Ovary (tissue), 9 donors: ENCODE measurements around the gene ASB11. TPM values are rescaled to one million over a fixed set of nuclear protein-coding genes. Genes with fewer than 3 reads are reported as not detected.

Experiments
- DNase-seq, 5 donors: peaks; one replicate each; pipeline ENCODE4 v3.0.0-alpha.2; 2019 to 2020
- H3K27ac ChIP-seq, 2 donors: fragments of 200-600 bp; one replicate each; pipeline versions ENCODE4 v1.5.1 to v1.8.0; 2019 to 2022
- H3K27me3 ChIP-seq: fragments of 200-600 bp; one replicate; pipeline ENCODE4 v1.8.0; 2022
- H3K36me3 ChIP-seq: fragments of 200-600 bp; sonication (generic); one replicate; pipeline ENCODE4 v1.5.1; 2019
- H3K4me1 ChIP-seq: one replicate; pipeline ENCODE4 v1.8.1; 2013; ENCODE audit warnings: mild to moderate bottlenecking, moderate library complexity; ENCODE audit not compliant: insufficient read depth
- H3K4me3 ChIP-seq: fragments of 200-600 bp; sonication (generic); one replicate; pipeline ENCODE4 v1.5.1; 2017
- H3K9me3 ChIP-seq, 2 donors: fragments of 200-600 bp in 1 of 2; sonication (generic) in 1 of 2; one replicate each; pipeline versions ENCODE4 v1.5.1 to v1.8.1; 2013 to 2019; ENCODE audit warnings: mild to moderate bottlenecking in 1 of 2, moderate library complexity in 1 of 2
- EP300 ChIP-seq: sonication (generic); formaldehyde crosslinking; IDR thresholded peaks from one replicate; pipeline ENCODE4 v1.6.1; 2017; ENCODE audit warnings: antibody characterized with exemption
- POLR2A ChIP-seq: fragments of 450-650 bp; IDR thresholded peaks from one replicate; pipeline ENCODE4 v1.6.1; 2017; ENCODE audit warnings: antibody characterized with exemption, mild to moderate bottlenecking, moderate library complexity
- WGBS, 3 donors: extraction: QIAGEN DNeasy Blood & Tissue Kit in 1 of 3; methylation state at CpG; one replicate each; pipeline versions ENCODE4 v1.1.5 to v1.1.7; 2013 to 2017; 5-methylcytosine and 5-hydroxymethylcytosine counted together
- intact Hi-C, 4 donors: fragments of 100-400 bp; cut with DNase I; formaldehyde crosslinking; loops; one replicate each; pipeline versions ENCODE4 v1.11.0 to v1.15.1; 2022 to 2023
- polyA plus RNA-seq, 2 donors: library from polyadenylated mRNA; stranded (reverse); fragments of 200-250 nt in 1 of 2; fragments of 350-450 nt in 1 of 2; fragmentation: Illumina TruSeq in 1 of 2; extraction: RNeasy Lipid Tissue Mini Kit (QIAGEN cat#74804) in 1 of 2; gene quantifications; one replicate each; pipeline ENCODE4 v1.2.3, GENCODE V29; 2013 to 2014
- total RNA-seq, 7 donors: library from RNA; depleted of rRNA in 2 of 7; stranded (reverse); fragments of >200 nt in 2 of 7; fragmentation: NEBNext Ultra II Directional in 3 of 7; extraction: Animal tissue kit (Norgen Biotek cat#: 25700) in 3 of 7; gene quantifications; one replicate each; pipeline versions ENCODE4 v1.1.0 to v1.2.4, GENCODE V29; 2016 to 2023
- TF ChIP-seq, protein P1 (sequence below), 3 donors: fragments of 450-650 bp in 2 of 3; fragments of 200-600 bp in 1 of 3; IDR thresholded peaks; one replicate each; pipeline versions ENCODE4 v1.5.1 to v1.8.0; 2016 to 2022; ENCODE audit warnings: antibody characterized with exemption in 3 of 3, mild to moderate bottlenecking in 1 of 3
- donor health status: DM: no; HTN: no; CAD: no; lungs with moderate emphysema.
- donor health status: DM: no; HTN: no; CAD: no.
- donor health status: Bipolar disorder and iron deficiency.
- donor health status: DM: yes; HTN: yes; CAD: no.
- donor health status: DM: no; HTN: no; CAD: no.
- donor health status: DM: yes; HTN: yes; CAD: no.

ASB11 gene
- total and polyA plus RNA-seq, 9 donors, result 0.06 to 0.08 TPM; not detected in 7

DNA sequence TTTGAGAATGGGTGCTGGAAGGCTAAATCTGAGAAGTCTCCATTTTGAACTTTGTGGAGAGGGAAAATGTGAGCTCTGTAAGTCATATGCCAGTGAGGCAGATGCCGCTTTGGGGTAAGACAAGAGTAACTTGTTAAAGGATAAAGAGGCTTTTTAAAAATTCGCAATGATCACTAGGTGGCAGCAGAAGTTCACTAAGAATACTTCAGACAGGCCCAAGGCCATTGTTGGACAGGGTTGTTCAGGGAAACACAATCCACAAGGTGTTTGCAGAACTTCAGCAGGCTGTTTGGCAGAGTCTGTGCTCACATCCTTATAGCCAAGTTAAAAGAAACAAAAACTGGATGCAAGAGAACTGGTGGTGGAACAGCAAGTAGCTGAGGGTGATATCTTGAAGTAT, 33.6 kb upstream of the ASB11 start:
- H3K36me3 ChIP-seq, result no peaks in the 10 kb centered on the region
- no peaks in the 10 kb centered on the region for H3K27me3 ChIP-seq
- 18 to 23% (median 21%) methylated on average over 2 of the region's 2 CpGs for WGBS, 3 donors
- H3K4me3 ChIP-seq, result no peak overlapping the region
- H3K27ac ChIP-seq, result no peak overlapping the region
- peak in 3 of 5 donors; percentile 31 to 52 (median 31) for DNase-seq
- H3K9me3 ChIP-seq, result no peaks in the 10 kb centered on the region
- TF ChIP-seq EP300 (no peak), POLR2A (no peak)
- TF ChIP-seq, protein P1, sequence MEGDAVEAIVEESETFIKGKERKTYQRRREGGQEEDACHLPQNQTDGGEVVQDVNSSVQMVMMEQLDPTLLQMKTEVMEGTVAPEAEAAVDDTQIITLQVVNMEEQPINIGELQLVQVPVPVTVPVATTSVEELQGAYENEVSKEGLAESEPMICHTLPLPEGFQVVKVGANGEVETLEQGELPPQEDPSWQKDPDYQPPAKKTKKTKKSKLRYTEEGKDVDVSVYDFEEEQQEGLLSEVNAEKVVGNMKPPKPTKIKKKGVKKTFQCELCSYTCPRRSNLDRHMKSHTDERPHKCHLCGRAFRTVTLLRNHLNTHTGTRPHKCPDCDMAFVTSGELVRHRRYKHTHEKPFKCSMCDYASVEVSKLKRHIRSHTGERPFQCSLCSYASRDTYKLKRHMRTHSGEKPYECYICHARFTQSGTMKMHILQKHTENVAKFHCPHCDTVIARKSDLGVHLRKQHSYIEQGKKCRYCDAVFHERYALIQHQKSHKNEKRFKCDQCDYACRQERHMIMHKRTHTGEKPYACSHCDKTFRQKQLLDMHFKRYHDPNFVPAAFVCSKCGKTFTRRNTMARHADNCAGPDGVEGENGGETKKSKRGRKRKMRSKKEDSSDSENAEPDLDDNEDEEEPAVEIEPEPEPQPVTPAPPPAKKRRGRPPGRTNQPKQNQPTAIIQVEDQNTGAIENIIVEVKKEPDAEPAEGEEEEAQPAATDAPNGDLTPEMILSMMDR (IDR thresholded peaks at IDR 0.05), result peak in 2 of 3 donors; percentile 51 to 60
- intact Hi-C loops, result loop anchor here in 2 of 4 donors (5.0 kb wide), 1 partner anchor 118 kb away; no protein-coding TSS in a partner anchor
- H3K4me1 ChIP-seq, result no peaks in the 10 kb centered on the region

DNA sequence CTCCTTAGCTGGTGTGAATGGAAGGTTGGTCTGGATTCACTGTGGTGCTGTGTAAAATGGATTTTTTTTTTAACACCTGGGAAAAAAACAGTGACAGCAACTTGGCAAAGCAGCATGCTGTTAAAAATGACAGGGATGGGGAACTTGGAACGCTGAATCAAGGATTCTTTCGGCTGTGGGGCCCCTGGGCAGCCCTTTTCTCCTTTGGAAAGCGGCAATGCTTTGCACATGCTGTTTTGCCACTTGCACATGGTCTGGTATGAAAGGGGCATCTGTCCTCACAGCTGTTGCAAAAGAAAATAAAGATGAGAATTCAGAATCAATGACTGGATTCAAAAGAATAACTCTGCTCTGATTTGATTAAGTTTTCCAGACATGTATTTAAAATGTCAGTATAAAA, 30.5 kb upstream of the ASB11 start:
- no peaks in the 10 kb centered on the region for H3K9me3 ChIP-seq
- TF ChIP-seq EP300 (no peak), POLR2A (no peak)
- TF ChIP-seq, protein P1 (IDR thresholded peaks at IDR 0.05), result no peak
- H3K27me3 ChIP-seq, result no peaks in the 10 kb centered on the region
- no peaks in the 10 kb centered on the region for H3K36me3 ChIP-seq
- H3K4me3 ChIP-seq, result no peak overlapping the region
- no peak overlapping the region for H3K27ac ChIP-seq
- H3K4me1 ChIP-seq, result no peaks in the 10 kb centered on the region
- DNase-seq, result no peak
- 65 to 80% (median 75%) methylated on average over 3 of the region's 3 CpGs for WGBS, 3 donors
- intact Hi-C loops, result loop anchor here in 2 of 4 donors (5.0 kb wide), 1 partner anchor 121 kb away; no protein-coding TSS in a partner anchor

DNA sequence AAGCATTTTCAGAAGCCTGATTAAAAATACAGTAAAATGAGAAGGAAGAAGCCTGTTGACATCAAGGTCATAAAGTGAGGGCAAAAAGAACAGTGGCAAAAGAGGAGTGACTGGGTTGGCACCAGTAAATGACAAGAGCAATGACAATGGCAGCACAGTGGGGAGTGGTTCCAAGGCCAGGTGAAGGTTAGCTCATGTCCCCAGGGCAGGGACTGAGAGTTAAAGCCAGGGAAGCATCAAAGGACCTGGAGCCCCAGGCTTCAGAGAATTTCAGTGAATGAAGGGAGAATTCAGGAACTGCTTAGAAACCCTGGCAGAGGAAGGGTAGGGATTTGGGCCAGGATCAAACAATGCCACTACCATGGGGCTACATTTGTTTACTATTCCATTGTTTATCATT, 28.7 kb upstream of the ASB11 start:
- intact Hi-C loops, result no loop called here
- TF ChIP-seq, protein P1 (IDR thresholded peaks at IDR 0.05), result no peak
- TF ChIP-seq EP300 (no peak), POLR2A (no peak)
- Histone ChIP-seq H3K4me3 (no peak overlapping the region), H3K4me1 (no peaks in the 10 kb centered on the region), H3K9me3 (no peaks in the 10 kb centered on the region), H3K27me3 (no peaks in the 10 kb centered on the region), H3K36me3 (no peaks in the 10 kb centered on the region), H3K27ac (no peak overlapping the region)
- DNase-seq, result no peak

DNA sequence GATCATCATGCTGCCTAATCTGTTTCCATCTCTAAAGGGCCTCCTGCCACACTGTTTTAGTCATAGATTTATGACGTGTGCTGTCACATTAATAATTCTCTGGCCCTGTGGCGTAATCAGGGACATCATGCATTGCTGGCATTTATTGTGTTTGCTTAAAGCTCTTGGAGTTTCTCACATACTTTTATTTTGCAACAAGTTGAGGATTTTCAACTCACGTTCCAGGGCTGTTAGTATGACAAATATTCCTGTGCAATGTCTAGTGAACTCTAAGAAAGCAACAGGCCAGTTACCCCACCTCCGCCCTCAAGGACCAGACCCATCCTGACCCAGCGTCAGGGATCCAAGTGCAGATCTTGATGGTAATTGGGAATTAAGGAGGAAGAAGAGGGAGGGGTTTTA, 27.6 kb upstream of the ASB11 start:
- Histone ChIP-seq H3K4me3 (no peak overlapping the region), H3K27me3 (no peaks in the 10 kb centered on the region), H3K36me3 (no peaks in the 10 kb centered on the region), H3K4me1 (no peaks in the 10 kb centered on the region), H3K27ac (no peak overlapping the region), H3K9me3 (no peaks in the 10 kb centered on the region)
- intact Hi-C loops, result no loop called here
- no peak for TF ChIP-seq EP300
- TF ChIP-seq POLR2A, result no peak
- TF ChIP-seq, protein P1 (IDR thresholded peaks at IDR 0.05), result no peak
- 51 to 60% (median 56%) methylated on average over 5 of the region's 5 CpGs for WGBS, 3 donors
- DNase-seq, result no peak
